Neural cell (in vitro differentiated cells): ENCODE data around the gene TNFRSF4.

Experiments used
- CTCF ChIP-seq: fragments of 450-650 bp; IDR thresholded peaks from 2 replicates; pipeline ENCODE4 v1.5.1; 2014; ENCODE audit warnings: antibody characterized with exemption, mild to moderate bottlenecking, moderate library complexity; ENCODE audit not compliant: poor library complexity, severe bottlenecking
- EZH2 ChIP-seq: fragments of 200-600, 300-800 bp; shearing (Covaris generic), sonication (generic); IDR thresholded peaks from 2 replicates; pipeline ENCODE4 v1.6.1; 2014; ENCODE audit warnings: antibody characterized with exemption, low read length, borderline replicate concordance, mild to moderate bottlenecking; ENCODE audit not compliant: insufficient read depth, poor library complexity, severe bottlenecking
- MXI1 ChIP-seq: fragments of 450-650 bp; conservative IDR thresholded peaks from 2 replicates; pipeline ENCODE4 v1.6.1; 2014; ENCODE audit warnings: antibody characterized with exemption, mild to moderate bottlenecking; ENCODE audit not compliant: poor library complexity, severe bottlenecking
- RAD21 ChIP-seq: fragments of 450-650 bp; conservative IDR thresholded peaks from 2 replicates; pipeline ENCODE4 v1.6.1; 2014; ENCODE audit warnings: antibody characterized with exemption, mild to moderate bottlenecking, moderate library complexity
- SMC3 ChIP-seq: fragments of 450-650 bp; conservative IDR thresholded peaks from 2 replicates; pipeline ENCODE4 v1.6.1; 2014; ENCODE audit warnings: antibody characterized with exemption, mild to moderate bottlenecking, moderate library complexity; ENCODE audit not compliant: poor library complexity
- TAF1 ChIP-seq: IDR thresholded peaks from 2 replicates; pipeline ENCODE4 v1.6.1; 2012; ENCODE audit warnings: low read depth

- TF ChIP-seq CTCF: no peak
- TF ChIP-seq EZH2: no peak
- TF ChIP-seq MXI1: no peak
- no peak for TF ChIP-seq RAD21
- no peak for TF ChIP-seq TAF1
- no peak for TF ChIP-seq SMC3
These were observed 22.2 kb downstream of the TNFRSF4 start for GRCh38 chr1:1191734-1192133.
